ENCODE data around the gene LIMCH1.

The LIMCH1 gene

GRCh38 chr4:41718907-41719306, 180.9 kb downstream of the LIMCH1 start:
- H2AFZ ChIP-seq (ENCODE audit: low read length) = no peak overlapping the region
- H3K9me3 ChIP-seq (replicated peaks in 1 of 2; ENCODE audit: control insufficient read depth in 2 of 2, insufficient read depth in 1 of 2, low read depth in 1 of 2, low read length in 2 of 2) = no peaks in the 10 kb centered on the region
- no peaks in the 10 kb centered on the region for H3K36me3 ChIP-seq (replicated peaks in 1 of 2; ENCODE audit: control insufficient read depth in 2 of 2, insufficient read depth in 2 of 2, low read length in 2 of 2)
- no peak overlapping the region for H4K8ac ChIP-seq (ENCODE audit: low read depth, low read length)
- H3K4me2 ChIP-seq (ENCODE audit: insufficient read depth, low read length, poor library complexity, severe bottlenecking) = no peak overlapping the region
- H2BK120ac ChIP-seq (ENCODE audit: low read depth, low read length) = no peak overlapping the region
- no peak overlapping the region for H3K14ac ChIP-seq (ENCODE audit: low read length)
- H3K27ac ChIP-seq (replicated peaks; ENCODE audit: low read length) = no peak overlapping the region
- H3K79me1 ChIP-seq (ENCODE audit: low read depth, low read length) = no peaks in the 10 kb centered on the region
- H3K23ac ChIP-seq (ENCODE audit: low read depth, low read length, poor library complexity) = no peak overlapping the region
- H3K4me3 ChIP-seq (ENCODE audit: low read length in 2 of 2) = no peak overlapping the region
- H3K9ac ChIP-seq (ENCODE audit: low read depth, low read length, poor library complexity) = no peak overlapping the region
- H3K27me3 ChIP-seq (ENCODE audit: control insufficient read depth in 3 of 3, insufficient read depth in 3 of 3, low read depth in 1 of 3, low read length in 3 of 3) = peaks cover 0 to 36% (median 0%) of the 10 kb centered on the region in 3 experiments
- no peak overlapping the region for H2BK12ac ChIP-seq (ENCODE audit: low read length)
- DNase-seq (ENCODE audit: low spot score) = no peak
- no peak overlapping the region for H4K91ac ChIP-seq (ENCODE audit: low read depth, low read length, poor library complexity)
- H3K4ac ChIP-seq (ENCODE audit: low read length) = no peak overlapping the region
- no peak overlapping the region for H2AK5ac ChIP-seq (ENCODE audit: low read depth, low read length)
- H3K4me1 ChIP-seq (ENCODE audit: control insufficient read depth in 2 of 2, insufficient read depth in 1 of 2, low read depth in 1 of 2, low read length in 2 of 2) = no peaks in the 10 kb centered on the region
- no peak overlapping the region for H2BK5ac ChIP-seq (ENCODE audit: low read length)
- no peak overlapping the region for H2BK15ac ChIP-seq (ENCODE audit: low read length)
- H3K18ac ChIP-seq (ENCODE audit: low read length) = no peak overlapping the region

- peaks cover 0 to 35% (median 0%) of the 10 kb centered on the region in 3 experiments for H3K27me3 ChIP-seq (ENCODE audit: control insufficient read depth in 3 of 3, insufficient read depth in 3 of 3, low read depth in 1 of 3, low read length in 3 of 3)
Observed at GRCh38 chr4:41719417-41719816, 181.5 kb downstream of the LIMCH1 start.

GRCh38 chr4:41722181-41722580, 184.2 kb downstream of the LIMCH1 start:
- H3K4ac ChIP-seq (ENCODE audit: low read length) = no peak overlapping the region
- no peak for DNase-seq (ENCODE audit: low spot score)
- H2BK15ac ChIP-seq (ENCODE audit: low read length) = no peak overlapping the region
- H3K23ac ChIP-seq (ENCODE audit: low read depth, low read length, poor library complexity) = no peak overlapping the region
- no peak overlapping the region for H2BK12ac ChIP-seq (ENCODE audit: low read length)
- peaks cover 0 to 25% (median 0%) of the 10 kb centered on the region in 3 experiments for H3K27me3 ChIP-seq (ENCODE audit: control insufficient read depth in 3 of 3, insufficient read depth in 3 of 3, low read depth in 1 of 3, low read length in 3 of 3)
- H2AK5ac ChIP-seq (ENCODE audit: low read depth, low read length) = no peak overlapping the region
- H4K91ac ChIP-seq (ENCODE audit: low read depth, low read length, poor library complexity) = no peak overlapping the region
- H3K14ac ChIP-seq (ENCODE audit: low read length) = no peak overlapping the region
- no peak overlapping the region for H3K18ac ChIP-seq (ENCODE audit: low read length)
- no peak overlapping the region for H2BK5ac ChIP-seq (ENCODE audit: low read length)
- H3K27ac ChIP-seq (replicated peaks; ENCODE audit: low read length) = no peak overlapping the region
- H3K9ac ChIP-seq (ENCODE audit: low read depth, low read length, poor library complexity) = no peak overlapping the region
- H3K36me3 ChIP-seq (replicated peaks in 1 of 2; ENCODE audit: control insufficient read depth in 2 of 2, insufficient read depth in 2 of 2, low read length in 2 of 2) = no peaks in the 10 kb centered on the region
- H3K9me3 ChIP-seq (replicated peaks in 1 of 2; ENCODE audit: control insufficient read depth in 2 of 2, insufficient read depth in 1 of 2, low read depth in 1 of 2, low read length in 2 of 2) = peaks cover 0 to 4% of the 10 kb centered on the region in 2 donors
- no CpG with 5 or more reads among the region's 1 CpG for WGBS, 2 donors (ENCODE audit: extremely low coverage in 2 of 2, insufficient read length in 2 of 2, insufficient replicate concordance in 1 of 2)
- no peaks in the 10 kb centered on the region for H3K4me1 ChIP-seq (ENCODE audit: control insufficient read depth in 2 of 2, insufficient read depth in 1 of 2, low read depth in 1 of 2, low read length in 2 of 2)
- no peaks in the 10 kb centered on the region for H3K79me1 ChIP-seq (ENCODE audit: low read depth, low read length)
- no peak overlapping the region for H4K8ac ChIP-seq (ENCODE audit: low read depth, low read length)
- H3K4me3 ChIP-seq (ENCODE audit: low read length in 2 of 2) = no peak overlapping the region
- H3K4me2 ChIP-seq (ENCODE audit: insufficient read depth, low read length, poor library complexity, severe bottlenecking) = no peak overlapping the region
- no peak overlapping the region for H2AFZ ChIP-seq (ENCODE audit: low read length)
- H2BK120ac ChIP-seq (ENCODE audit: low read depth, low read length) = no peak overlapping the region

More at GRCh38 chr4:41719417-41719816, 181.5 kb downstream of the LIMCH1 start:
- no peak overlapping the region for H3K4me2 ChIP-seq (ENCODE audit: insufficient read depth, low read length, poor library complexity, severe bottlenecking)
- no peak overlapping the region for H3K27ac ChIP-seq (replicated peaks; ENCODE audit: low read length)
- H3K79me1 ChIP-seq (ENCODE audit: low read depth, low read length) = no peaks in the 10 kb centered on the region
- no peak overlapping the region for H3K14ac ChIP-seq (ENCODE audit: low read length)
- H3K23ac ChIP-seq (ENCODE audit: low read depth, low read length, poor library complexity) = no peak overlapping the region
- H2BK120ac ChIP-seq (ENCODE audit: low read depth, low read length) = no peak overlapping the region
- no peak overlapping the region for H2AK5ac ChIP-seq (ENCODE audit: low read depth, low read length)
- no peak overlapping the region for H2BK12ac ChIP-seq (ENCODE audit: low read length)
- no peak overlapping the region for H3K18ac ChIP-seq (ENCODE audit: low read length)
- no peak overlapping the region for H4K91ac ChIP-seq (ENCODE audit: low read depth, low read length, poor library complexity)
- no peak overlapping the region for H2BK5ac ChIP-seq (ENCODE audit: low read length)
- no peak overlapping the region for H2AFZ ChIP-seq (ENCODE audit: low read length)
- WGBS, 2 donors (ENCODE audit: extremely low coverage in 2 of 2, insufficient read length in 2 of 2, insufficient replicate concordance in 1 of 2) = no CpG with 5 or more reads among the region's 2 CpGs
- no peak overlapping the region for H4K8ac ChIP-seq (ENCODE audit: low read depth, low read length)
- no peaks in the 10 kb centered on the region for H3K9me3 ChIP-seq (replicated peaks in 1 of 2; ENCODE audit: control insufficient read depth in 2 of 2, insufficient read depth in 1 of 2, low read depth in 1 of 2, low read length in 2 of 2)
- H3K9ac ChIP-seq (ENCODE audit: low read depth, low read length, poor library complexity) = no peak overlapping the region
- H3K4me1 ChIP-seq (ENCODE audit: control insufficient read depth in 2 of 2, insufficient read depth in 1 of 2, low read depth in 1 of 2, low read length in 2 of 2) = no peaks in the 10 kb centered on the region
- no peaks in the 10 kb centered on the region for H3K36me3 ChIP-seq (replicated peaks in 1 of 2; ENCODE audit: control insufficient read depth in 2 of 2, insufficient read depth in 2 of 2, low read length in 2 of 2)
- DNase-seq (ENCODE audit: low spot score) = no peak
- no peak overlapping the region for H3K4me3 ChIP-seq (ENCODE audit: low read length in 2 of 2)
- no peak overlapping the region for H2BK15ac ChIP-seq (ENCODE audit: low read length)
- no peak overlapping the region for H3K4ac ChIP-seq (ENCODE audit: low read length)

- H3K4me1 ChIP-seq (ENCODE audit: control insufficient read depth in 2 of 2, insufficient read depth in 1 of 2, low read depth in 1 of 2, low read length in 2 of 2) = no peaks in the 10 kb centered on the region
Observed at GRCh38 chr4:41723286-41723685, 185.3 kb downstream of the LIMCH1 start.

More at GRCh38 chr4:41723286-41723685, 185.3 kb downstream of the LIMCH1 start:
- no peak overlapping the region for H2AFZ ChIP-seq (ENCODE audit: low read length)
- H2BK120ac ChIP-seq (ENCODE audit: low read depth, low read length) = no peak overlapping the region
- no peak overlapping the region for H4K8ac ChIP-seq (ENCODE audit: low read depth, low read length)
- no peak overlapping the region for H3K27ac ChIP-seq (replicated peaks; ENCODE audit: low read length)
- no peaks in the 10 kb centered on the region for H3K79me1 ChIP-seq (ENCODE audit: low read depth, low read length)
- H3K4me3 ChIP-seq (ENCODE audit: low read length in 2 of 2) = no peak overlapping the region
- no peak overlapping the region for H2AK5ac ChIP-seq (ENCODE audit: low read depth, low read length)
- H4K91ac ChIP-seq (ENCODE audit: low read depth, low read length, poor library complexity) = no peak overlapping the region
- no peak overlapping the region for H2BK5ac ChIP-seq (ENCODE audit: low read length)
- no peak overlapping the region for H3K23ac ChIP-seq (ENCODE audit: low read depth, low read length, poor library complexity)
- H3K9ac ChIP-seq (ENCODE audit: low read depth, low read length, poor library complexity) = no peak overlapping the region
- H3K36me3 ChIP-seq (replicated peaks in 1 of 2; ENCODE audit: control insufficient read depth in 2 of 2, insufficient read depth in 2 of 2, low read length in 2 of 2) = no peaks in the 10 kb centered on the region
- no peak for DNase-seq (ENCODE audit: low spot score)
- H2BK12ac ChIP-seq (ENCODE audit: low read length) = no peak overlapping the region
- H2BK15ac ChIP-seq (ENCODE audit: low read length) = no peak overlapping the region
- H3K18ac ChIP-seq (ENCODE audit: low read length) = no peak overlapping the region
- no CpG with 5 or more reads among the region's 3 CpGs for WGBS, 2 donors (ENCODE audit: extremely low coverage in 2 of 2, insufficient read length in 2 of 2, insufficient replicate concordance in 1 of 2)
- H3K4me2 ChIP-seq (ENCODE audit: insufficient read depth, low read length, poor library complexity, severe bottlenecking) = no peak overlapping the region
- no peak overlapping the region for H3K4ac ChIP-seq (ENCODE audit: low read length)
- peaks cover 0 to 4% of the 10 kb centered on the region in 2 donors for H3K9me3 ChIP-seq (replicated peaks in 1 of 2; ENCODE audit: control insufficient read depth in 2 of 2, insufficient read depth in 1 of 2, low read depth in 1 of 2, low read length in 2 of 2)
- peaks cover 0 to 33% (median 0%) of the 10 kb centered on the region in 3 experiments for H3K27me3 ChIP-seq (ENCODE audit: control insufficient read depth in 3 of 3, insufficient read depth in 3 of 3, low read depth in 1 of 3, low read length in 3 of 3)
- H3K14ac ChIP-seq (ENCODE audit: low read length) = no peak overlapping the region
